CD4-positive, CD25-positive, alpha-beta regulatory T cell (primary cell): Measurements from ENCODE around the gene WDSUB1. TPM values are rescaled to one million over a fixed set of nuclear protein-coding genes. Genes with fewer than 3 reads are reported as not detected.

ENCODE experiments used
- ATAC-seq, 2 donors: fragments of 150-1000 bp; cut with Tn5 transposase; one replicate each; pipeline ENCODE4 v1.10.0; 2021; ENCODE audit warnings: low read depth in 2 of 2, moderate number of reproducible peaks in 2 of 2, moderate library complexity in 1 of 2
- DNase-seq, 3 donors: peaks; one replicate each; pipeline versions ENCODE4 v3.0.0 to v3.0.0-alpha.2; 2012 to 2022; ENCODE audit warnings: mixed read lengths in 1 of 3
- H3K27ac ChIP-seq: one replicate; pipeline ENCODE4 v1.7.0; 2013; ENCODE audit warnings: mild to moderate bottlenecking, low read length; ENCODE audit not compliant: insufficient read depth, poor library complexity, severe bottlenecking
- H3K27me3 ChIP-seq: one replicate; pipeline ENCODE4 v1.7.0; 2013; ENCODE audit warnings: low read length; ENCODE audit not compliant: control insufficient read depth, insufficient read depth
- H3K36me3 ChIP-seq: one replicate; pipeline ENCODE4 v1.7.0; 2013; ENCODE audit warnings: mild to moderate bottlenecking, low read length, moderate library complexity; ENCODE audit not compliant: control insufficient read depth, insufficient read depth
- H3K4me1 ChIP-seq: 2 replicates; pipeline ENCODE4 v1.7.0; 2013; ENCODE audit warnings: mild to moderate bottlenecking, low read length; ENCODE audit not compliant: insufficient read depth, control insufficient read depth, poor library complexity, severe bottlenecking
- H3K4me3 ChIP-seq: one replicate; pipeline ENCODE4 v1.7.0; 2013; ENCODE audit warnings: low read depth, mild to moderate bottlenecking, low read length, moderate library complexity
- H3K9me3 ChIP-seq, 2 experiments: 1 replicate in 1 of 2; 2 replicates in 1 of 2; pipeline ENCODE4 v1.7.0; 2013; ENCODE audit warnings: low read length in 2 of 2, mild to moderate bottlenecking in 1 of 2, moderate library complexity in 1 of 2; ENCODE audit not compliant: control insufficient read depth in 2 of 2
- H3K27ac Mint-ChIP-seq, 3 donors: one replicate each; pipeline ENCODE4 v1.8.0; 2020 to 2022; ENCODE audit warnings: mild to moderate bottlenecking in 3 of 3, mixed read lengths in 3 of 3, moderate library complexity in 2 of 3
- H3K27me3 Mint-ChIP-seq: one replicate; pipeline ENCODE4 v1.8.0; 2022; ENCODE audit warnings: mild to moderate bottlenecking, mixed read lengths
- H3K36me3 Mint-ChIP-seq: one replicate; pipeline ENCODE4 v1.8.0; 2020; ENCODE audit warnings: mixed read lengths
- H3K4me1 Mint-ChIP-seq, 4 donors: one replicate each; pipeline ENCODE4 v1.8.0; 2020 to 2022; ENCODE audit warnings: mixed read lengths in 4 of 4, mild to moderate bottlenecking in 1 of 4
- H3K4me3 Mint-ChIP-seq, 4 donors: one replicate each; pipeline ENCODE4 v1.8.0; 2020 to 2022; ENCODE audit warnings: mild to moderate bottlenecking in 4 of 4, mixed read lengths in 4 of 4, moderate library complexity in 3 of 4
- H3K9me3 Mint-ChIP-seq, 7 donors: one replicate each; pipeline ENCODE4 v1.8.0; 2020 to 2022; ENCODE audit warnings: mixed read lengths in 7 of 7, mild to moderate bottlenecking in 3 of 7, moderate library complexity in 2 of 7
- polyA plus RNA-seq, 4 donors: library from polyadenylated mRNA; unstranded; fragments of 300-500 nt; fragmentation: Illumina TruSeq; gene quantifications; one replicate each; pipeline ENCODE4 v1.2.3, GENCODE V29; 2021
- total RNA-seq: library from RNA; stranded (reverse); gene quantifications from one replicate; pipeline ENCODE4 v1.2.3, GENCODE V29; 2022

WDSUB1 gene
- total and polyA plus RNA-seq, 5 donors from 2014 or later: 2.1 to 5.6 (median 3.3) TPM

- Histone ChIP-seq H3K36me3 (no peaks in the 10 kb centered on the region), H3K4me3 (no peak overlapping the region), H3K4me1 (peaks cover 3% of the 10 kb centered on the region), H3K9me3 (no peaks in the 10 kb centered on the region), H3K27ac (no peak overlapping the region), H3K27me3 (no peaks in the 10 kb centered on the region)
- ATAC-seq (no peak), DNase-seq (no peak)
- Mint-ChIP-seq H3K4me1 (peaks cover 0 to 11% (median 4%) of the 10 kb centered on the region in 4 donors), H3K36me3 (peaks cover 4% of the 10 kb centered on the region), H3K27ac (no peak overlapping the region), H3K4me3 (no peak overlapping the region), H3K27me3 (peaks cover 4% of the 10 kb centered on the region), H3K9me3 (no peaks in the 10 kb centered on the region)
These were observed 81.9 kb downstream of the WDSUB1 start for GRCh38 chr2:159204381-159205144.

- Histone ChIP-seq H3K4me1 (no peaks in the 10 kb centered on the region), H3K36me3 (no peaks in the 10 kb centered on the region), H3K27ac (no peak overlapping the region), H3K4me3 (no peak overlapping the region), H3K9me3 (no peaks in the 10 kb centered on the region), H3K27me3 (no peaks in the 10 kb centered on the region)
- Mint-ChIP-seq H3K4me3 (no peak overlapping the region), H3K27me3 (peaks cover 4% of the 10 kb centered on the region), H3K4me1 (peaks cover 0 to 5% (median 0%) of the 10 kb centered on the region in 4 donors), H3K36me3 (peaks cover 4% of the 10 kb centered on the region), H3K27ac (no peak overlapping the region), H3K9me3 (no peaks in the 10 kb centered on the region)
- no peak for ATAC-seq
- no peak for DNase-seq
These were observed 83.9 kb downstream of the WDSUB1 start for GRCh38 chr2:159202568-159203071.

DNA sequence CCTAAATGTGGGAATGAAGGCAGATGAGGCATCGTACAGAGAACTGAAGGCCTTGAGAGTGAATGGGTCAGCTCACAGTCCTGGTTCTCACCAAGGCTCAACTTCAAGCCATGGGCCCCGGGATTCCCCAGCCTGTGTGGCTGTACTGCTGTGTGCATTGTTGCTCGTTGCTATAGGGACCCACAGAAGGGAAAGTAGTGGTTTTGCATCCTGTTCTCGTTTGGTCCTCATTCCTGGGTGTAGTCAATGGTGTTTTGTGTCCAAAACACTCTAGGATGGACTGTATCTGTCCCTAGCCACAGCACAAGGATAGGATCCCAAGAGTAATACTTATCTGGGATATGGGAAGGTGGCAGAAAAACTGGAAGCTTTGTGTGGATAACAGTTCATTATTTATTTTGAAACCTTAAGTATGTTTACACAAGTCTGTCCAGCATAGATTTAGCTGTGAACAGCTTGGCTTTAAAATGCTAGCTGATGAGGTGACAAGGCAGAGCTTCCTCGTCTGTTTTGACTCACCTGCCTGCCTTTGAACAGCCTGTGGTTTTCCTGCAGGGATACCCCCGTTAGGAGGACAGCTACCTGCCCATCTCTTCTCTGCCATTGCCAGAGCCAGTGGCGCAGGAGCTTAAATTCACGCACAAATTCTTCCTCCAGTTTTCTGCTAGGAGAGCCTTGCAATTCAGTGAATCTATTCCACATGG, 85.0 kb downstream of the WDSUB1 start:
- no peaks in the 10 kb centered on the region for H3K4me1 ChIP-seq
- ATAC-seq (peak in 1 of 2 donors; percentile 44), DNase-seq (peak in 1 of 3 donors; percentile 10)
- H3K4me3 Mint-ChIP-seq: no peak overlapping the region
- peaks cover 4% of the 10 kb centered on the region for H3K27me3 Mint-ChIP-seq
- no peaks in the 10 kb centered on the region for H3K27me3 ChIP-seq
- H3K36me3 ChIP-seq: no peaks in the 10 kb centered on the region
- H3K9me3 Mint-ChIP-seq: no peaks in the 10 kb centered on the region
- H3K27ac ChIP-seq: no peak overlapping the region
- H3K4me3 ChIP-seq: no peak overlapping the region
- peaks cover 0 to 5% (median 0%) of the 10 kb centered on the region in 4 donors for H3K4me1 Mint-ChIP-seq
- peak overlapping the region in 1 of 3 donors; percentile 67 for H3K27ac Mint-ChIP-seq
- peaks cover 4% of the 10 kb centered on the region for H3K36me3 Mint-ChIP-seq
- H3K9me3 ChIP-seq: no peaks in the 10 kb centered on the region

- H3K4me3 Mint-ChIP-seq: no peak overlapping the region
- peaks cover 4% of the 10 kb centered on the region for H3K27me3 Mint-ChIP-seq
- no peaks in the 10 kb centered on the region for H3K9me3 Mint-ChIP-seq
- Histone ChIP-seq H3K4me1 (no peaks in the 10 kb centered on the region), H3K27ac (no peak overlapping the region), H3K4me3 (no peak overlapping the region), H3K36me3 (no peaks in the 10 kb centered on the region), H3K9me3 (no peaks in the 10 kb centered on the region), H3K27me3 (no peaks in the 10 kb centered on the region)
- H3K27ac Mint-ChIP-seq: peak overlapping the region in 1 of 3 donors; percentile 67
- H3K4me1 Mint-ChIP-seq: peaks cover 0 to 5% (median 0%) of the 10 kb centered on the region in 4 donors
- ATAC-seq (no peak), DNase-seq (no peak)
- peaks cover 1% of the 10 kb centered on the region for H3K36me3 Mint-ChIP-seq
These were observed 86.0 kb downstream of the WDSUB1 start for GRCh38 chr2:159200498-159200897.

GRCh38 chr2:159199761-159200465, 86.6 kb downstream of the WDSUB1 start:
- ATAC-seq (no peak), DNase-seq (no peak)
- Histone ChIP-seq H3K4me3 (no peak overlapping the region), H3K4me1 (no peaks in the 10 kb centered on the region), H3K27me3 (no peaks in the 10 kb centered on the region), H3K27ac (no peak overlapping the region), H3K9me3 (no peaks in the 10 kb centered on the region), H3K36me3 (no peaks in the 10 kb centered on the region)
- peaks cover 0 to 5% (median 0%) of the 10 kb centered on the region in 4 donors for H3K4me1 Mint-ChIP-seq
- H3K27me3 Mint-ChIP-seq: peaks cover 4% of the 10 kb centered on the region
- H3K36me3 Mint-ChIP-seq: no peaks in the 10 kb centered on the region
- H3K27ac Mint-ChIP-seq: peak overlapping the region in 2 of 3 donors; percentile 20 to 67
- no peaks in the 10 kb centered on the region for H3K9me3 Mint-ChIP-seq
- H3K4me3 Mint-ChIP-seq: no peak overlapping the region

DNA sequence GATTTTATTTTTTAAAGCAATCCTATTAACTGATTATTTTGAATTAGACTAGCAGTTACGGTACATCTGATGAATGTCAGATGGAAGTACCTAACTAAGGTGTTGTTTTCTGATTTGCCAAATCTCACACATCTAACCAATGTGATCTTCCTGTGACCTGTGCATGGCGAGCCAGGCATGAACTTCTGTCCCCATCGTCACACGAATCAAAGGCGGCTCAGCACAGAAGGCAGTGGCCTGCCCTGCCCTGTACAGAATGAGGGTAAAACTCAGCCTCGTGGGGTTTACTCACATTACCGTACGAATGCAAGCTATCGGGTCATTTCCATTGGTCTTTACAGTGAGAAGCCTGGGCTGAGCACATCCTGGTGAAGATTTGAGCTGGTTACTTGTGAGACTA, 87.3 kb downstream of the WDSUB1 start:
- no peak overlapping the region for H3K4me3 ChIP-seq
- no peak overlapping the region for H3K27ac ChIP-seq
- no peak overlapping the region for H3K27ac Mint-ChIP-seq
- no peak overlapping the region for H3K4me3 Mint-ChIP-seq
- no peak for ATAC-seq
- H3K9me3 ChIP-seq: no peaks in the 10 kb centered on the region
- no peaks in the 10 kb centered on the region for H3K36me3 ChIP-seq
- no peaks in the 10 kb centered on the region for H3K36me3 Mint-ChIP-seq
- no peaks in the 10 kb centered on the region for H3K27me3 ChIP-seq
- peaks cover 0 to 5% (median 0%) of the 10 kb centered on the region in 4 donors for H3K4me1 Mint-ChIP-seq
- H3K27me3 Mint-ChIP-seq: peaks cover 4% of the 10 kb centered on the region
- H3K4me1 ChIP-seq: no peaks in the 10 kb centered on the region
- DNase-seq: no peak
- H3K9me3 Mint-ChIP-seq: no peaks in the 10 kb centered on the region

DNA sequence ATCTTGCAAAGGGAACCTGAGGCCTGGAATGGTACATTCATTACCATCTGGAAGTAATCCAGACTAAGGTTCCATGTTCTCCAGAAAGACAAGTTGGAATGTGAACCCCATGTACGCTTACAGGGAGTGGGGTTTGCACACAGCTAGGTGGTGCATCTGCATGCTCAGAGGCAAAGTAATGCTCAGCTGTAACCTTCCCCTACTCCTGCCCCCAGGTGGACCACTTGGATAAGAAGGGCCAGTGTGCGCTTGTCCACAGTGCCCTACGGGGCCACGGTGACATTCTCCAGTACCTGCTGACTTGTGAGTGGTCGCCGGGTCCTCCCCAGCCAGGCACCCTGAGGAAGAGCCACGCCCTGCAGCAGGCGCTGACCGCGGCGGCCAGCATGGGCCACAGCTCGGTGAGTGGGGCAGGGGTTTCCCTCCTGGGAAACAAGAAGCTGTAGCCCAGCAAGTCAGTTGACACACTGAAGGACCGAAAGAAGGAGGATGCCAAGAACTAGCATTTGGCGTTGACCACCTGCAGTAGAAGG, 90.0 kb downstream of the WDSUB1 start:
- H3K4me3 ChIP-seq: no peak overlapping the region
- H3K4me1 ChIP-seq: no peaks in the 10 kb centered on the region
- peaks cover 4% of the 10 kb centered on the region for H3K27me3 Mint-ChIP-seq
- no peaks in the 10 kb centered on the region for H3K36me3 ChIP-seq
- H3K36me3 Mint-ChIP-seq: no peaks in the 10 kb centered on the region
- H3K9me3 ChIP-seq: no peaks in the 10 kb centered on the region
- no peaks in the 10 kb centered on the region for H3K27me3 ChIP-seq
- DNase-seq: no peak
- H3K4me1 Mint-ChIP-seq: peaks cover 0 to 5% (median 0%) of the 10 kb centered on the region in 4 donors
- no peaks in the 10 kb centered on the region for H3K9me3 Mint-ChIP-seq
- H3K27ac Mint-ChIP-seq: no peak overlapping the region
- no peak overlapping the region for H3K4me3 Mint-ChIP-seq
- no peak overlapping the region for H3K27ac ChIP-seq
- no peak for ATAC-seq
